HG03060 (cell line): Measurements from ENCODE around the gene SFMBT2.
"Not testable (repeated sequence)": the region's sequence is repeated elsewhere in the genome, so short reads cannot be mapped to it uniquely, and the experiment has no call there.

Experiments
- ATAC-seq: cut with Tn5 transposase; IDR thresholded peaks from one replicate; pipeline ENCODE4 v1.9.1; 2021; ENCODE audit warnings: low read depth, moderate number of reproducible peaks; ENCODE audit not compliant: unreplicated experiment

Gene SFMBT2

DNA sequence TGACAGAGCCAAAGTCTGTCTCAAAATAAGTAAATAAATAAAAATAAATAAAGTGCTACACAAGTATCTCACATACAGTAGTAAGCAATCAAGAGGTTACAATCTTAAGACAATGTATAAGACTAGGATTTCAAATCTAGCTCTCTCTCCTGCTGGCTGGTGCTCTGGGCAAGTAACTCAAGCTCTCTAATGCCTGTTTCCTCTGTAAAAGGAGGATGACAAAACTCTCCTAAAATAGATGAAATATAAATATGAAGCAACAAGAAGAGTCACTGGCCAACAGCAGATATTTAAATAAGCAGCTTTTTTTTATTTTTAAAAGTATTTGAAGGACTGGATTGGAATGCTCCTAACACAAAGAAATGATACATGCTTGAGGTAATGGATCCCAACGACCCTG lies 7.2 kb downstream of the SFMBT2 start:
- ATAC-seq = no peak

GRCh38 chr10:7401782-7402181 lies 9.1 kb downstream of the SFMBT2 start:
- ATAC-seq = no peak

GRCh38 chr10:7401156-7401555 lies 9.7 kb downstream of the SFMBT2 start:
- no peak for ATAC-seq

- no peak for ATAC-seq
Observed at GRCh38 chr10:7400068-7400715, 10.6 kb downstream of the SFMBT2 start.

DNA sequence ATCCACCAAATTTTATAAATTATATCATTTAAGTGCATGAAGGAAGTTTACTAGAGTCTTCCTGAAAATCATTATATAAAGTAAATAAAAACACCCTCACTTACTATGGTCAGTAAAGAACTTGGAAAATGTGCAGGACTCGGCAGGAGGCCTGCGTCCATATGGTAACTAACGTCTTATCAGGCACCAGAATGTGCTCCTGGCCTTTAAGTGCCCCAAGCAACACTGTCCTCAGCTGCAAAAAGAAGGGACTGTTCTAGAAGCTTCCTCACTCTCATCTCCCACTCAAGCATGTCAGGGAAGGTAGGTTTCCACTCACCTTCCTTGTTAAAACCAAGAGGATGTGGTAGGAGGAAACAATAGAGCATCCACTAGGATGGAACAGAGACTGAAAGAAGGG lies 11.3 kb downstream of the SFMBT2 start:
- ATAC-seq = no peak

GRCh38 chr10:7397049-7398035 lies 13.5 kb downstream of the SFMBT2 start:
- no peak for ATAC-seq

DNA sequence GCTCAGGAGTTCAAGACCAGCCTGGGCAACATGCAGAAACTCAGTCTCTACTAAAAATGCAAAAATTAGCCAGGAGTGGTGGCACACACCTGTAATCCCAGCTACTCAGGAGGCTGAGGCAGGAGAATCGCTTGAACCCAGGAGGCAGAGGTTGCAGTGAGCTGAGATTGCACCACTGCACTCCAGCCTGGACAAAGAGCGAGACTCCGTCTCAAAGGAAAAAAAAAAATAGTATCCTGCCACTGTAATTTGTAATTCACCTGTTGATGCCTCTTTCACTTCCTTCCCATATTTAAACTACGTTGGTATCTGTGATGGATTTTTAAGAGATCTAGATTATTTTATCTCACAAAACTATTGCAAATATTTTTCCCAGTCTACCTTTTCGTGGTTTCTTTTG lies 18.5 kb downstream of the SFMBT2 start:
- ATAC-seq = not testable (repeated sequence)

DNA sequence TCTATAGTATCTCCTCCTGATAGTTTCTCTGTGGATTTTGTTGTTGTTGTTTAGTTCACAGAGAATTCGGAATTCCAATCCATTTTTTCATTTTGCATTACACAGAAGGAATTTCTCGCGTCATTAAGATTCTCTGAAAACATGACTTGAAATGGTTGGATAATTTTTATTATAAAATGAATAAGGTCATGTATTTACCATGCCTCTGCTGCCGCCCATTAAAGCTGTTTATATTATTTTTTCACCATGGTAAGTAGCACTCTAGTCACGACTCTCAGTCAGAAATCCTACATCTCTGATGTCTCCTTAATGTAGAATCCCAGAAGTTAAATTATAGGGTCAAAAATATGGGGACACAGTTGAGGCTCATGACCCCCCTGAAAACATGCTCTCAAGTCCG lies 19.1 kb downstream of the SFMBT2 start:
- ATAC-seq = no peak

DNA sequence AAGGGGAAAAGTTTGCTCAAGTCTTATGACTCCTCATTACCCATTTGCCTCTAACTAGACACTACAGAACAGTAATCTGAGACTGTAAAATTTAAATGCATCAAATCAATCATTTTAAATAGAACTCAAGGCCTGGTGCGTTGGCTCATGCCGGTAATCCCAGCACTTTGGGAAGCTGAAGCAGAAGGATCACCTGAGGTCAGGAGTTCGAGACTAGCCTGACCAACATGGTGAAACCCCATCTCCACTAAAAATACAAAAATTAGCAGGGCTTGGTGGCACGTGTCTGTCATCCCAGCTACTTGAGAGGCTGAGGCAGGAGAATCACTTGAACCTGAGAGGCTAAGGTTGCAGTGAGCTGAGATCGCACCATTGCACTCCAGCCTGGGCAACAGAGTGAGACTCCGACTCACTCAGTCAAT lies 20.1 kb downstream of the SFMBT2 start:
- ATAC-seq = not testable (repeated sequence)

- no peak for ATAC-seq
Observed at GRCh38 chr10:7389844-7390243, 21.0 kb downstream of the SFMBT2 start.

GRCh38 chr10:7389346-7389745 lies 21.5 kb downstream of the SFMBT2 start:
- no peak for ATAC-seq

GRCh38 chr10:7388602-7389001 lies 22.2 kb downstream of the SFMBT2 start:
- ATAC-seq = no peak

GRCh38 chr10:7388149-7388548 lies 22.7 kb downstream of the SFMBT2 start:
- not testable (repeated sequence) for ATAC-seq

DNA sequence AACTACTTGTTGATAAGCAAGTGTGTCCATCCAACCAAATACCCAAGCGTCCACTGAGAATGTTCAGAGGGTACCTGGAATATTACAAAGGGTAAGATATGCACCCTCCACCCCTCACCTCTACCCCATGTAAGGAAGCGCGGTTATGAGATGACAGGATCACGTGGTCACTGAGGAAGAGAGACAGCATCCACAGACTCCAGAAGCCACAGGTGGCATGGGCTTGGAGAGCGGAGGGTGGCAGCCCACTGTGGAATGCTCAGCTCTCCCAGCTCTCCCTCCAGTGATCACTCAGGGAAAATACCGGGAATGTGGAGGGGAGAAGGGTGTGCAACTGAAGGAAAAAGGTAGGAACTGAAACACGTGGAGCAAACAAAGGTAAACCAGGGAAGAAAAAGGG lies 25.7 kb downstream of the SFMBT2 start:
- ATAC-seq = no peak

DNA sequence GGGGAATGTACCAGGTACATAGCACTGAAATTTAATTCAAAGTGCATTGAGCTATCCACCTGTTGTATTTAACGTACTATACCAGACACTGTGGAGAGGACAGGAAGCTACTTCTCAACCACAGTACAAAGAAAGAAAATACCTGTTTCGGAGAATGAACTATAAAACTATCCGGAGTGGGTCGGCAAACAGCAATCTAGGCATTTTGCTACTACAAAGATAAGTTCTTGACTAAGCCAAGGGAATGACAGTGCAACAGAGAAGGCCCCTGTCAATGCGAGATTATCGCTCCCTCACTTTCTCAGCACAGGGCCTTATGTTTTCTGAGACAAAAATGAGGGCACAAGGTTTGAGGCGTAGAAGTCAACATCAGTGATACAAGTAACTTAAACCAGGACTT lies 27.4 kb downstream of the SFMBT2 start:
- ATAC-seq = no peak

GRCh38 chr10:7380704-7381241 lies 30.1 kb downstream of the SFMBT2 start:
- ATAC-seq = no peak

DNA sequence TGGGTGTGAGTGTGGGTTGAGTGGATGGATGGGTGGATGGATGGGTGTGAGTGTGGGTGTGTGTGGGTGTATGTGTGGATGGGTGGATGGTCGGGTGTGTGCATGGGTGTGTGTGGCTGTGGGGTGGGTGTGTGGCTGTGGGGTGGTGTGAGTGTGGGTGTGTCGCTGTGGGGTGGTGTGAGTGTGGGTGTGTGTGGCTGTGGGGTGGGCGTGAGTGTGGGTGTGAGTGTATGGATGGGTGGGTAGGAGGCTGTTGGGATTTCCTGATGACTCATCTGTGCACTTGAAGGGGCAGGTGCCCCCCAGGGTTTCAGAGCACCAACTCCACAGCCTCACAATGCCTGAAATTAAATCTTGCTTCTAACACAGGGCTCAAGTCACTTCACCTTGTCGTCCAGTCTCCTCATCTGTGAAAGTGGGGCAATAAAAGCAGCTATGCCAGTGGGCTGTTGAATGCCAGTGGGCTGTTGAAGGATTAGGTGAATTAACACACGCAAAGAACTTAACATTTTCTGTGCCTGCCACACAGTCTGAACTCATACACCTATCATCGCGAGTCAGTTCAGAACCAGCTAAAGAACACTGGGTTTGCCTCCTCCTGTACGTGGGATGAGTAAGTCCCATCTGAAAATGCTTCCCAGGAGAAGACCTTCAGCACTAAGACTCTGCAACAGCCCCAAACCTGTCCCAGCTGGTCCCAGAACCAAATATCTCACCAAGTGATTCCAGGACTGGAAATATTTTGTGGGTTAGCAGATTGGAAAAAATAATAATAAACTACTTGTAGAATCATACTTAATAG lies 32.0 kb downstream of the SFMBT2 start:
- no peak for ATAC-seq

DNA sequence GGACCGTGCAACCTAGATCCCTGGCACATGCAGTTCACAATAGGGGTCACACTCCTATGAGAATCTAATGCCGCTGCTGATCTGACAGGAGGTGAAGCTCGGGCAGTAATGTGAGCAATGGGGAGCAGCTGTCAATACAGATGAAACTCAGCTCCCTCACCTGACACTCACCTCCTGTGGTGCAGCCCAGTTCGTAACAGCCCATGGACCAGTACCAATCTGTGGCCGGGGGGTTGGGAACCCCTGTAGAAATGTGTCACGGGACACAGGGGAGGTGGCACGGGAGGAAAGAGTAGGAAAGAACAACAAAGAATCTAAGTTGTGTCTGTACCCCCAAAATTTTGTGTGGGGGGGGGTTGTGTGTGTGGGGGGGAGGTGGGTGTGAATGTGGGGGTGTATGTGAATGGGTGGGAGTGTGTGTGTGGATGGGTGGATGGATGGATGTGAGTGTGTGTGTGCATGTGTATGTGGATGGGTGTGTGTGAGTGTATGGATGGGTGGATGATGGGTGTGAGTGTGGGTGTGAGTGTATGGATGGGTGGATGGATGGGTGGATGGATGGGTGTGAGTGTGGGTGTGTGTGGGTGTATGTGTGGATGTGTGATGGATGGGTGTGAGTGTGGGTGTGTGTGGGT lies 33.1 kb downstream of the SFMBT2 start:
- no peak for ATAC-seq

DNA sequence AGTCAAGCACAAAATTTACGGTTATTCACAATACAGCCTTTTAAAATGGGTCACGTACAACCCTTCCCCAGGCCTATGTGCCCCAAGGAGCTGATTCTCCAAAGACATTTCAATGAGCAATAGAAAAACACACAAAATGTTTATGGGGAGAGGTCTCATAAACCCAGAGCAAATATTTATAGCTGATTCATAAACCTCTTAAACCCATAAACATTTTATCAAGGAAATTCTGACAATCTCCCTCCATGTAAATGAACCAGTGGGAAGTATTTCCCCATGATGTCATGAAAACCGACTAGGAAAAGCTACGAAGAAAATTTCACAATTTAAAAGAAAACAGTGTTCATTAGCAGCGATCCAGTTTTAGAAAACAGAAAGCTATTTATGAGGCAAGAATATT lies 36.0 kb downstream of the SFMBT2 start:
- ATAC-seq = no peak

- no peak for ATAC-seq
Observed at GRCh38 chr10:7373039-7373438, 37.8 kb downstream of the SFMBT2 start.
